Measurements from ENCODE around the gene POLE. TPM values are rescaled to one million over a fixed set of nuclear protein-coding genes. Genes with fewer than 3 reads are reported as not detected.
"Not testable (repeated sequence)": the region's sequence is repeated elsewhere in the genome, so short reads cannot be mapped to it uniquely, and the experiment has no call there.

POLE gene
- polyA plus RNA-seq, 10 donors: 21.1 to 45.3 (median 29.5) TPM

GRCh38 chr12:132719141-132719953, 32.2 kb upstream of the POLE start:
- DNase-seq: no peak

- no peak for DNase-seq
These were observed 31.5 kb upstream of the POLE start for GRCh38 chr12:132718644-132719043.

GRCh38 chr12:132717531-132718387, 30.6 kb upstream of the POLE start:
- DNase-seq: no peak

GRCh38 chr12:132717011-132717410, 29.9 kb upstream of the POLE start:
- DNase-seq: no peak

- no peak for DNase-seq
These were observed 29.2 kb upstream of the POLE start for GRCh38 chr12:132716356-132716755.

GRCh38 chr12:132715874-132716273, 28.7 kb upstream of the POLE start:
- no peak for DNase-seq

- no peak for DNase-seq
These were observed 26.0 kb upstream of the POLE start for GRCh38 chr12:132713123-132713522.

GRCh38 chr12:132711080-132711843, 24.1 kb upstream of the POLE start:
- peak in 1 of 3 donors; percentile 31 for DNase-seq

GRCh38 chr12:132710405-132711079, 23.4 kb upstream of the POLE start, which contains the start of gene PGAM5:
PGAM5 (plus strand) TSS chr12:132710842; CDS start chr12:132710877, 35 bp downstream.
- DNase-seq: peak; percentile 79 to 95 (median 88)

GRCh38 chr12:132710043-132710404, 22.9 kb upstream of the POLE start:
- no peak for DNase-seq

GRCh38 chr12:132708150-132708549, 21.0 kb upstream of the POLE start:
- DNase-seq: no peak

- no peak for DNase-seq
These were observed 20.1 kb upstream of the POLE start for GRCh38 chr12:132707241-132707640.

- DNase-seq: no peak
These were observed 16.5 kb upstream of the POLE start for GRCh38 chr12:132703641-132704040.

GRCh38 chr12:132702640-132703039, 15.5 kb upstream of the POLE start:
- no peak for DNase-seq

GRCh38 chr12:132700212-132700822, 13.2 kb upstream of the POLE start:
- DNase-seq: no peak

GRCh38 chr12:132698341-132698740, 11.2 kb upstream of the POLE start:
- no peak for DNase-seq

- no peak for DNase-seq
These were observed 8.3 kb upstream of the POLE start for GRCh38 chr12:132695431-132695830.

- DNase-seq: not testable (repeated sequence)
These were observed 7.7 kb upstream of the POLE start for GRCh38 chr12:132694888-132695287.

- DNase-seq: not testable (repeated sequence)
These were observed 4.9 kb upstream of the POLE start for GRCh38 chr12:132692030-132692429.

GRCh38 chr12:132690112-132690511, 3.0 kb upstream of the POLE start:
- DNase-seq: no peak

GRCh38 chr12:132689227-132689626, 2.1 kb upstream of the POLE start:
- no peak for DNase-seq

Measured in muscle of back (tissue), 11 donors.